ELF-1 (cell line): ENCODE measurements around the gene GRIP2.
A peak's percentile ranks its signal among the peaks of the same experiment; 100 is the strongest.

Experiments
- DNase-seq: peaks from one replicate; pipeline ENCODE4 v3.0.0-alpha.2; 2016; ENCODE audit warnings: low read depth, low spot score

Gene GRIP2

DNA sequence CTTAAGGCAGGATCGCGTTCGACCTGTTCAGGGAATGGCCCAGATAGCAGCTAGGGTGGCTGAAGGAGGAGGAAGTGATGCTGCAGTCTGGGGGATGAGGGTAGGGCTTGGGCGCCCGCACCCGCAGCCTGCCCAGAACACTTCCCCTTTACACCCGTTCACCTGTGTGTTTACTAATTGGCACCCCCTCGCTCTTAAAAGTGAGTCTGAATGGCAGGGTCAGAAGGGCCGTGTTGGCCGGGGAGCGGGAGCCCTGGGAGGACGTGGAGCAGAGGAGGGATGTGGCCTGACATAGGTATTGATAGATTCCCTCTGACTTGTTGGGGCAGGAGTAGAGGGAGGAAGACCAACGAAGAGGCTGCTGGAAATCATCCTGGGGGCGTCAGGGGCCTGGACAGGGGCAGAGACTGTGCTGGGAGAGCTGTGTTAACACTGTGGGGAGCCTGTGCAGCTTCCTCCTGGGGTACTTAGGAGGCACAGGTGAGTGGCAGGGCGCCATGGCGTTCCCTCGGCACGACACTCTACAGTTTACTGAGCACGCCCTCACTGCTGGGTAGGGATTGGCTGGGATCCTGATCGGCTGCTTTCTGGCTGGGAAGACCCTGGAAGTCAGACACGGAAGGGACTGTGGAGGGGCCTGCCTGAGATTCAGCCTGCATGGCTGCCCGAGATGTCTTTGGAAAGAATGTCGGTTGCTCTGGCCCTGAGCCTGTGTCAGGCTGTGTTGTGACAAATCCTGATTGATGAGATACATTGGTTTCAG is 86.1 kb downstream of the GRIP2 start:
- no peak for DNase-seq

- DNase-seq: no peak
Measured at GRCh38 chr3:14452740-14453710, 87.1 kb downstream of the GRIP2 start.

- DNase-seq: no peak
Measured at GRCh38 chr3:14451844-14452739, 88.0 kb downstream of the GRIP2 start.

DNA sequence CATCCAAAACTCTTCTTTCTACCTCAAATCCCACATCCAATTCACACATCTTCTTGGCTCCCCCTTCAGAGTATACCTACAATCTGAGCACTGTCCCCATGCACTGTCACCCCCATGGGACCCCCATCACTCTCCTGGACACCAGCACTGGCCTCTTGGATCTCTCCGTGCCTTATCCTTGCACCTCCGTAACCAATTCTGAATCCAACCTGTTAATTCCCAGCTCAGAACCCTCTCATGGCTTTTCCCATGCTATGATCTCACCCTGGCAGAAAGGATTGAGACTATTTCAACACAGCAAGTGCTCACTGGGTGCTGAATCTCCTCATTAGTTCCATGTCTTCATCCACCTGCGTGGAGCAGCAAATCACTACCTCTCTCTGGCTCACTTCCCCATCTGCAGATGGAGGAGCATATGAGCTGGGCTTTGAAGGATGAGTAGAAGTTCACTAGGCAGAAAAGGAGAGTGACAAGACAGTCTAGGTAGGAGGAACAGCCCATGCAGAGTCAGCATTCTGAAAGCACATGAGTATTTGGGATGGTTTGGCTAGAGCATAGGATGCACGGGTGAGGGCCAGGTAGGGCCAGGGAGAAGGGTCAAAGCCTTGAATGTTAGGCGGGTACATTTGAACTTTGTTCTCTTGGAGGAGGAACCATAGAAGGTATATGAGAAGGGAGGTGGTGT is 89.1 kb downstream of the GRIP2 start:
- DNase-seq: no peak

DNA sequence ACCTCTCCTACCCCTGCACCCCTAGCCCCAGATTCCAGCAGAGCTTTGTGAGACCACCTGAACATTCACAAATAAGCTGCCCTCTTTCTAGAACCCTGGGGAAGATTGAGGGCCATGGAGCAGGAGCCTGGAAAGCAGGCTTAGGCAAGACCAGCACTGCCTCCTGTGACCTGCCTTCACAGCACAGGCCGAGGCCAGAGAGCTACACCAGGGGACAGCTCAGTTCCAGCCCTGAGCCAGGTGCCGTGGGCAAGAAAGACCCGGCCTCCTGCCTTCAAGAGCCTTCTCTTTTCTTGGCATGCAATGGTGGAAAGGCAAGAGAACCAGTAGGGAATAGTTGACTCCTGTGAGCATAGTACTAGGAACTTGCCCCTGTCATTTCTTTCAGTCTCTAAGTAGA is 89.6 kb downstream of the GRIP2 start:
- no peak for DNase-seq

DNA sequence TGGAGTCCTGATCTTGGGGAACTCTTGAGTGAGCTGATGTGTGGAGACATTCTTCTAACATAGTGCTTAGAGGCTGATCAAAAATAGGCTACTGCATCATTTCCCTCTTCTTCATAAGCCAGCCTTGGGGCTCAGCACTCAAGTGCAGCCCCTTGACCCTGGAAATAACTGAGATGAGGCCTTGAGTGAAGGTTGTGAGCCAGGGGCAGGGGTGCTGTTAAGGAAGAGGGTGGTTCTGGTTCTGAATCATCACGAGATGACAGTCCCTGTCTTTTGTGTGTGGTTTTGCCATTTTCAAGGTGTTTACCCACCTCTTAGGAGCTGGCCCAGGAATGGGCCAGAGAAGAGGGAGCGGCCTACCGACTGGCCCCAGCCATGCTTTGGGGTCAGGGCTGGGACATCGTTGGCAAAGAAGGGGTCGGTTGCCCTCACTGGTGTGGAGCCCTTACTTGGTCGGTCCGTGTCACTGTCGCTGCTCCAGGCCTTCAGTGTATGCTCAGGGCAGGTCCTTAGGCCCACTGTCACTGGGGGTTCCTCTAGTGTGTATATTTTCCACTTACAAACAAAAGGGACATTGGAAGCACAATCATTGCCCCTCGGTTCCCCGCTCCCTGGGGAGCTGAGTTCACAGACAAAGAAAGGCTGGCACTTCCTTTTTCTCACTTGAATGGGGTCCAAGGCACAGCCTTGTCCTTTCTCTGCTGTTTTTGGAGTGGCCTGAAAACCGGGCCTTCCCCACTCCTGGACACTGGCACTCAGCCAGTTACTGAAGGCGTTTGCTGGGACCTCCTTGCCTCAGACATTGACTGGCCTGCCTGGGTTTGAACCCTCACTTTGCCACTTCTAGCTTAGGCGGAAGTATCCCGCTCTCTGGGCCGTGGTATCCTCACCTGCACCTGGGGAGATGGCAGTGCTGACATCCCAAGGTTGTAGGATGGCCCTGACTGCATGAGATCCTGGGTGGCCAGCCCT is 91.1 kb downstream of the GRIP2 start:
- DNase-seq: no peak

GRCh38 chr3:14448063-14448462 is 92.1 kb downstream of the GRIP2 start:
- no peak for DNase-seq

GRCh38 chr3:14446988-14447570 is 93.1 kb downstream of the GRIP2 start:
- DNase-seq: no peak

- no peak for DNase-seq
Measured at GRCh38 chr3:14445773-14446172, 94.4 kb downstream of the GRIP2 start.

GRCh38 chr3:14444380-14444779 is 95.8 kb downstream of the GRIP2 start:
- DNase-seq: no peak

- DNase-seq: no peak
Measured at GRCh38 chr3:14441920-14442300, 98.2 kb downstream of the GRIP2 start.

- DNase-seq: no peak
Measured at GRCh38 chr3:14441240-14441919, 98.8 kb downstream of the GRIP2 start.

GRCh38 chr3:14440531-14441239 is 99.5 kb downstream of the GRIP2 start:
- DNase-seq: peak; percentile 55

DNA sequence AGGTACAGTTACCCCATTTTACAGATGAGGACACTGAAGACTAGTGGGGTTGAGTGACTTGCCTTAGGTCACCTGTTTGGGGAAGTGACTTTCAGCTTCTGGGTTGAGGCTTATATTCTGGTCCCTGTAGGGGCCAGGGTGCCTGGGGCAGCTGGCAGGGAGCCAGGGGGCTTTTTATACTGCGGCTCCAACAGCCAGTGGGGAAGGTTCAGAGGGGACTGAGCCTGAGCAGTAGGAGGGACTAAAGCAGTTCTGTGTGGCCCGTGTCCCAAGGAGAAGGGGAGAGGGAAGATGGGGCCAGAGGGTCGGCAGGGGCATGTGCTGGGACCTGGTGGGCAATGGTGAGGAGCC is 100.0 kb downstream of the GRIP2 start:
- DNase-seq: no peak

DNA sequence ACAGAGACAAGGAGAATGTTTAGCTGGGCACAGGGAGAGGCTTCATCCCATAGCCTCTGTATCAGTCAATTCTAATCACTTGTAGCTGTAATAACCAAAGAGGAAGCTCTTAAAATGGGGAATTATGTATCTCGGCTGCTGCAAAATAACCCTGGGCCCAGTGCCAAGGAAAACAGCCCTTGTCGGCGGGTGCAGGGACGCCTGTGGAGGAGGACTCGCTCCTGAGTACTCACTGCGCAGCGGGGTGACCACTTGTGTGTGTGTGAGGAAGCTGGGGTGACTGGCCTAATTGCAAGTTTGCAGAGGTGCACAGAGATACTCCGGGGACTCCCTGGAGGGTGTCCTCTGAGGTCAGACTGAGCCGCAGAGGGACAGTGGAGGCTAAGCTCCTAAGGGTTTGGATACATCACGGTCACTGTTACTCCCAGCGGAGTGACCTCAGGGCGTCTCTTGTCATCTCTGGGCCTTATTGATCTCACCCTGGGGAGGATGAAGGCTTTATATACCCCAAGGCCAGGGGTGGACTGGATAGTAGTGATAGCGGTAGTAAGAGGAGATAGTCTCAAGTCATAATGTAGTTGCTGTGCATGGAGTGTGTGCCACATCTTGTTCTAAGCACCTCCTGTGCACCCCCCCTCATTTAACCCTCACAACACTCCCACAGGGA is 100.5 kb downstream of the GRIP2 start:
- DNase-seq: no peak
